ENCODE measurements around the gene NCEH1.
A peak's percentile ranks its signal among the peaks of the same experiment; 100 is the strongest.
"Not testable (repeated sequence)": the region's sequence is repeated elsewhere in the genome, so short reads cannot be mapped to it uniquely, and the experiment has no call there.

NCEH1 gene

GRCh38 chr3:172710664-172711453, at the start of gene NCEH1:
Gene NCEH1 (minus strand): TSS chr3:172711067. CDS start chr3:172710984, 83 bp downstream.
- H3K4me3 ChIP-seq (ENCODE audit: low read depth, low read length): peak within 1 kb of the TSS; percentile 98
- TF ChIP-seq CTCF (IDR thresholded peaks at IDR 0.05; ENCODE audit: low read depth, low read length): peak; percentile 92

- not testable (repeated sequence) for H3K4me3 ChIP-seq (ENCODE audit: low read depth, low read length)
Observed at GRCh38 chr3:172760416-172760815, 49.5 kb upstream of the NCEH1 start.

GRCh38 chr3:172753125-172753524, 42.3 kb upstream of the NCEH1 start:
- no peak overlapping the region for H3K4me3 ChIP-seq (ENCODE audit: low read depth, low read length)
- TF ChIP-seq CTCF (IDR thresholded peaks at IDR 0.05; ENCODE audit: low read depth, low read length): no peak

- TF ChIP-seq CTCF (IDR thresholded peaks at IDR 0.05; ENCODE audit: low read depth, low read length): no peak
- no peak overlapping the region for H3K4me3 ChIP-seq (ENCODE audit: low read depth, low read length)
Observed at GRCh38 chr3:172752651-172753050, 41.8 kb upstream of the NCEH1 start.

GRCh38 chr3:172751175-172751704, 40.4 kb upstream of the NCEH1 start:
- peak overlapping the region; percentile 96 for H3K4me3 ChIP-seq (ENCODE audit: low read depth, low read length)
- no peak for TF ChIP-seq CTCF (IDR thresholded peaks at IDR 0.05; ENCODE audit: low read depth, low read length)

- H3K4me3 ChIP-seq (ENCODE audit: low read depth, low read length): peak within 1 kb of the TSS; percentile 96
- TF ChIP-seq CTCF (IDR thresholded peaks at IDR 0.05; ENCODE audit: low read depth, low read length): peak; percentile 61
Observed at GRCh38 chr3:172750368-172751174, 39.7 kb upstream of the NCEH1 start, which contains the start of gene ECT2. Gene ECT2 (plus strand): TSS chr3:172750726. CDS start chr3:172754531, 3,805 bp downstream.

- H3K4me3 ChIP-seq (ENCODE audit: low read depth, low read length): peak overlapping the region; percentile 96
- TF ChIP-seq CTCF (IDR thresholded peaks at IDR 0.05; ENCODE audit: low read depth, low read length): no peak
Observed at GRCh38 chr3:172750069-172750367, 39.2 kb upstream of the NCEH1 start.

All from WI38 (cell line).